GM19240 (cell line): ENCODE results near the gene ZNF532.
"Not testable (repeated sequence)": the region's sequence is repeated elsewhere in the genome, so short reads cannot be mapped to it uniquely, and the experiment has no call there.

Experiments
- DNase-seq: peaks from one replicate; pipeline ENCODE4 v3.0.0; 2011; ENCODE audit warnings: low spot score; ENCODE audit not compliant: insufficient read length

ZNF532 gene

DNA sequence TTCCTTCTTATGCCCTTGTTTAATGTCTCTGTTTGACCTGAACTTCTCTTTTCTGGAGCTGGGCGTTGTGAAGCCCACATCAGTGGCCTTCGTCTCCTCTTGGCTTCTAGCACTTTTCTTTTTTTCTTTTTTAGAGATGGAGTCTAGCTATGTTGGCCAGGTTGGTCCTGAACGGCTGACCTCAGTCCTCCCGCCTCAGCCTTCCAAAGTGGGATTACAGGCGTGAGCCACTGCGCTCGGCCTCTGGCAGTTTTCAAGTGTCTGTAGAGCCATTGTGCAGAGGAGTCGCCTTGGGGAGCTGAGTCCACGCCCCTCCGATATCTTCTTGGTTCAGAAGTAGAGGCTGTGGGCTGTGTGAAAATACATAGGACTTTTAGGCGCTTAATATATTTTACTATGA lies 36.5 kb downstream of the ZNF532 start:
- no peak for DNase-seq

DNA sequence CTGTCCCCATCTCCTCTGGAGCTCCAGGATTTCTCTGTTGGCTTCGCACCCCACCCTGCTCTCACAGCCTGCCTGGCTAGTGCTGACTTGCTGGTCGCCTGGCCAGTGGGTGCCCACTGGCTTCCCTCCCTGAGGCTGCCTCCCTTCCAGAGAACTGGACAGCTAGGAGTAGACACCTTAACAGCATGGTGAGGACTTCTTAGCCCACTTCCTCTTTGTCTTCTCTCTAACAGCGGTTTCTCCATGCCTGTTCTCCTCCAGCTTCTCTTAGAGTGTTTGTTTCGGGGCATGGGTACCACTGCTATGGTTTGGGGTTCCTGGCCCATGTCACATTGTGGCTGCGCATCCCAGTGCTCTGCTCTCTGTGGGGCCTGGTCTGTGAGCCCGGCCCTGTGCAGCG lies 37.1 kb downstream of the ZNF532 start:
- DNase-seq = no peak

- DNase-seq = no peak
Observed at GRCh38 chr18:58902961-58903360, 38.3 kb downstream of the ZNF532 start.

- no peak for DNase-seq
Observed at GRCh38 chr18:58903533-58903932, 38.9 kb downstream of the ZNF532 start.

DNA sequence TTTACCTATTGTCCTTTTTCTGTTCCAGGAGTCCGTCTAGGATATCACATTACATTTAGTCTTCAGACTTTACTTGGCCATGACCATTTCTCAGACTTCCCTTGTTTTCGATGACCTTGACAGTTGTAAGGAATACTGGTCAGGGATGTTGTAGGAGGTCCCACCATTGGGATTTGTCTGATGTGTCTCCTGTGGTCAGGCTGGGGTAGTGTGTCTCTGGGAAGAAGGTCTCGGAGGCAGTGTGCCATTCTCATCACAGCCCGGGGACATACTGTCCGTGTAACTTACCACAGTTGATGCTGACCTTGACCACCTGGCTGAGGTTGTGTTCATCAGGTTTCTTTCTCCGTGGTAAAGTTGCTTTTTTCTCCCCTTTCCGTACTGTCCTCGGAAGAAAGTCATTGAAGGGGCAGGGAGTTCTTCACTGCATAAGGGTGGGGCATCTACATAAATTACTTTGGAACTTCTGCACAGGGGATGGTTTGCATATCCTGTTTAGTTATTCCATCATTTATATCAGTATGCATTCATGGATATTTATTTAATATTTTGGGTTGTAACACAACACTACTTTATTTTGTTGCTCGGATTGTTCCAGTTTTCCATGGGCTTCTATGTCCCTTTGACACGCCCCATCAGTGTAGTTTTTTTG lies 41.2 kb downstream of the ZNF532 start:
- no peak for DNase-seq

DNA sequence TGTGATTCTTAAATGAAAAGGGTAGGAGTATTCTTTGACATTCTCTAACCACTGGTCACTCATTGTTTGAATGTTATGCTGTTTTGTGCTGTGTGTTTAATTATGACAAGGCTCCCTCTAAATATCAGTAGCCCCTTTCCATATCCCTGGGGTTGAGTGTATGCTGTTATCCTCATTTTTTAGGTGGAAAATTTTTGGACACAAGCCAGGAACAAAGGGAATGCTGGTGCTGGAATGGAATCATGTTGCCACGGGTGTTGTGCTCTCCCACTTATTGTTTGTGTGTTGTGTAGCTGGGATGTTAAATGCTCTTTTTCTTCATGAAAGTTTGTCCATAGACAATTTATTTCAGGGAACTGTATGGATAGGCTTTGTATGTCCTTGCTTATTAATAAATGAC lies 43.3 kb downstream of the ZNF532 start:
- DNase-seq = no peak

DNA sequence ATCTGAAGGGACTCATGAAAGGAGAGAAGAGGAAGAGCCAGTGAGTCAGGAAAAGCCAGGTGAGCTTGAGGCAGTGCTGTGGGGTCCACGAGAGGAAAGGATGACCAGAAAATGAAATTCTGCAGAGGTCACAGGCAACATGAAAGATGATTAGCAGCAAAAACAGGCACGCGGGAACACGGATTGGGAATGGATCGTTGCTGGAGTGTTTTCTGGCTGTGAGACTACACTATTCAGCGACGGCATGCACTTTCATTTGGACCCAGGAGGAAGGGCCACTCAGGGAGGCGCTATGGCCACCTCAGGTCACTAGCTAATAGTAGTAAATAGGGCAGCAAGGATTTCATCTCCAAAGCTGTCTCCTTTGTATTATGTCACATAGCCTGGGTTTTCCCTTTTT lies 44.8 kb downstream of the ZNF532 start:
- no peak for DNase-seq

DNA sequence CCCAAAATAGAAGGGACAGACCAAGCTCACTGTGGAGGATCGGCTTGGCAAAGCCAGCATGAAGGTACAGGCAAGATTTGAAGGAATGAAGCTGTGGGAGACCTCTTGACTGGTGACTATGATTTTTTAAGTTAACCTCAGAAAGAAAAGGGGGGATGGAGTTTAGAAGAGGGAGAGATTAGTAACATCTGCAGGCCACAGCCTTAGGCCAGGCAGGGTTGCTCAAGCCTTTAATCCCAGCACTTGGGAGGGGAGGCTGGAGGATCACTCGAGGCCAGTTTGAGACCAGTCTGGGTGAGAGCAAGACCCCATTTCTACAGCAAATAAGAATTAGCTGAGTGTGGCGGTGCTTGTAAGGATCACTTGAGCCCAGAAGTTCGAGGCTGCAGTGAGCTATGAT lies 46.6 kb downstream of the ZNF532 start:
- no peak for DNase-seq

- no peak for DNase-seq
Observed at GRCh38 chr18:58911766-58912165, 47.1 kb downstream of the ZNF532 start.

DNA sequence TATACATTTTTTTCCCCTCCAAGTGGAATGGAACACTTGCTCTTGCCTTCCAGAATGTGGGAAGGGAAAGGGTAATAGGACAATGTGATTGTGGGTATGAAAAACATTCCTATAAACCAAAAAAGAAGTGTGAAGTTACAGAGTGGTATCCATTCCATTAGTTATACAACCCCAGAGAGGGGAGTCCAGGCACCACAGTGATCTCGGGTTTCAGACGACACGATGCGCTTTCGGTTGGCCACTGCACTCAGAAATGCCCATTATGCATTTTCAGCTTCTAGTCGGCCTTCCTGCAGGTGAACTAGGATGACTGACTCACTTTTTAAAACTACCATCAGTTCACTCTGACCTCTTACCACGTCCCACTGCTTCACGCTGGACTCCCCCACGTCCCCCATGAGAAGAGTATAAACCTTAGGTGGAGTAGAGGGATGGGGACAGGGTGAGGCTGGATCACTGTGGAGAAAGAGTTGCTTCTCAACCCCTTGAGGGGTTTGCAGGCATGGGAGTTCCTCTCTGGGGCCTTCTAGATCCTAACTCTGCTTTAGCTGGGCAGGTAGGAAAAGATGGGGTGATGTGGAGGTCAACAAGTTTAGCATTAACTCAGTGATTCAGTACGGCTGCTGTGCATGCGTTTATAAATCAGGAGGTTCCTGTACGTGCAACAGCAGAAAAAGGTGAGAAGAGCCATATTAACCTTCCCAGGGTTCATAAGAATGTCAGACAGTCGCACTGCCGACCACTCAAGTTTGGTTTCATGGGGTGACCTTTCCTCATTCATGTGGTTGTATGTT lies 50.5 kb downstream of the ZNF532 start:
- no peak for DNase-seq

- DNase-seq = no peak
Observed at GRCh38 chr18:58915995-58916394, 51.3 kb downstream of the ZNF532 start.

DNA sequence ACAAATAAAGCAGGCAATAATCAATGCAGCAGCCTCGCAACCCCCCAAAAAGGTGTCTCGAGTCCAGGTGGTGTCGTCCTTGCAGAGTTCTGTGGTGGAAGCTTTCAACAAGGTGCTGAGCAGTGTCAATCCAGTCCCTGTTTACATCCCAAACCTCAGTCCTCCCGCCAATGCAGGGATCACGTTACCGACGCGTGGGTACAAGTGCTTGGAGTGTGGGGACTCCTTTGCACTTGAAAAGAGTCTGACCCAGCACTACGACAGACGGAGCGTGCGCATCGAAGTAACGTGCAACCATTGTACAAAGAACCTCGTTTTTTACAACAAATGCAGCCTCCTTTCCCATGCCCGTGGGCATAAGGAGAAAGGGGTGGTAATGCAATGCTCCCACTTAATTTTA lies 55.3 kb downstream of the ZNF532 start:
- not testable (repeated sequence) for DNase-seq

GRCh38 chr18:58922995-58923394 lies 58.3 kb downstream of the ZNF532 start:
- no peak for DNase-seq

DNA sequence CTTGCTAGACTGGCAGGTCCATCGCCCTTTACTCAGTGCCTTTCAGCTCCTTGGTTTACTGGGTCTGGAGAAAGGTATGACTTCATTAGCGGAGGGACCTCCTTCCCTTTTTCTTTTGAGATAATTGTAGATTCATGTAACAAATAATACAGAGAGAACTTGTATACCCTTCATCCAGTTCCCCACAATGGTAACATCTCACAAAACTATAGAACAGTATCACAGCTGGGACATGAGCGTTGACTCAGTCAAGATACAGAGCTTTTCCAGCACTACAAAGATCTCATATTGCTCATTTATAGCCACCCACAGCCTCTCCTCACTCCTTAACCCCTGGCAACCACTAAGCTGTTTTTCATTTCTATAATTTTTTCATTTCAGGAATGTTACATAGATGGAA lies 59.8 kb downstream of the ZNF532 start:
- no peak for DNase-seq

DNA sequence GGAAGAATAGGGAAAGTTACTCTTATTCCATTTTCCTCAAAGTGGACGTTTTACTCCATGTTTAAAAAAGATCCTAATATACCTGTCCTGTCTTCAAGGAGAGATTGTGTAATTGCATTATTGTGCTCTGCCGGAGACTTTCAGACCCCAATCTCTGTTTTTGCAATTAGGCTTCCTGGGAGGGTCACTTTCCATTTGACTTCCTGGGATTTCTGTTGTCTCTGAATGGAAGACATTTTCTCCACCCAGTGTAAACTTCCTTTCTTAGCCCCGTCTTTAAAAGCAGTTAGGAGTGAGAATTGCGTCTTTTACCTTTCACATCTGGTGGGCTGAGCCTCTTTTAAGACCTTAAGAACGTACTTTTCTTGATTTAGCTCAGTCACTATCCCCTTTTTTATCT lies 63.0 kb downstream of the ZNF532 start:
- no peak for DNase-seq

DNA sequence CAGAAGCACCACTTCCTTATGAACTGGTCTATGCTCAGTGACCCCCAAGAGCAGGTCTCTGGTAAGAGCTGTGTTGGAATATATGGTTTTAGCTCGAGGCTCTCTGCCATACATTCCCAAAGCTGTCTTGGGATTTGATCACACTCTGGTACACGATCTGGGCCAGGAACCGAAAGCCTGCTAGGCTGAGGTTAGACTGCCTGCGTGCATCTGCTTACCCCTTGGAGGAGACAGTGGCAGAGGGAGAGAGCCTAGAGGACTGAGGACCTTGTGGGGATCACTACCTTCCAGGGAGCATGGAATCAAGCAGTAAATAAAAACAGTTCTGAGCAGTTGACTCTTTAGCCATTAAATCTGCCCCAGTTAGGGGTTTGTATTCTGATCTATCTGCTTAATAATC lies 63.7 kb downstream of the ZNF532 start:
- DNase-seq = no peak

DNA sequence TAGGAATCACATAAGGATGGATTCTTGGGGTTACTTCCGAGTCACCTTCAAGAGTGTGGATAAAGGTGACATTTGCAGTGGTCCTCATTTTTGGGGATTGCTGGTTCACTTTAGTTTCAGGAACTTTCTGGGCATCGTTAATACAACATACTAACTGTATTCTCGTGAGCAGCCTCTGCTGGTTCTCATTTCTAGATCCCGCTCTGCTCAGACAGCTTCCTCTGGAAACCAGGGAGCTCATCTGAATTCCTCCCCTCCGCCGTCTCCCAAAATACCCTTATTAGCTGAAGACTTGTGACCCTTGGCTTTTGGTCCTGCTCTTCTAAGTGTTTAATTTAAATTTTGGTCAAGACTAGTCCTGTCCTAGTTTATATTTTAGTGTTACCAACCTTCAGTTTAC lies 64.5 kb downstream of the ZNF532 start:
- DNase-seq = no peak

GRCh38 chr18:58934356-58934755 lies 69.7 kb downstream of the ZNF532 start:
- DNase-seq = no peak

DNA sequence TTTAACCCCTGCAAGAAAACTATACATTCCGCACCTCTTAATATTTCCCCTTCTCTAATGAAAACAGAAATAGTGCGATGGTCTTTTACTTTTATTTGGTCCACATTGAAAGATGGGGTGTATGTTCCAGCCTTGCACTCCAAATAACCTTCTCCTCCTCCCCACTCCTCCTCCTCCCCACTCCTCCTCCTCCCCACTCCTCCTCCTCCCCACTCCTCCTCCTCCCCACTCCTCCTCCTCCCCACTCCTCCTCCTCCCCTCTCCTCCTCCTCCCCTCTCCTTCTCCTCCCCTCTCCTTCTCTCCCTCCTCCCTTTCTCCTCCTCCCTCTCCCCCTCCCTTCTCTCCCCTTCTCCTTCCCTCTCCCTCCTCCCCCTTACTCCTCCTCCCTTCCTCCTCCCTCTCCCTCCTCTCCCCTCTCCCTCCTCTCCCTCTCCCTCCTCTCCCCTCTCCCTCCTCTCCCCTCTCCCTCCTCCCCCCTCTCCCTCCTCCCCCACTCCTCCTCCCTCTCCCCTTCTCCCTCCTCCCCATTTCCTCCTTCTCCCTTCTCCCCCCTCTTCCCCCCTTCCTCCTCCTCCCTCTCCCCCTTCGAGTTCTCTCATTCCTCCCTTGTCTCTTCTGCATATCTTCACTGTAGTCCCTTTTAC lies 70.4 kb downstream of the ZNF532 start:
- no peak for DNase-seq

DNA sequence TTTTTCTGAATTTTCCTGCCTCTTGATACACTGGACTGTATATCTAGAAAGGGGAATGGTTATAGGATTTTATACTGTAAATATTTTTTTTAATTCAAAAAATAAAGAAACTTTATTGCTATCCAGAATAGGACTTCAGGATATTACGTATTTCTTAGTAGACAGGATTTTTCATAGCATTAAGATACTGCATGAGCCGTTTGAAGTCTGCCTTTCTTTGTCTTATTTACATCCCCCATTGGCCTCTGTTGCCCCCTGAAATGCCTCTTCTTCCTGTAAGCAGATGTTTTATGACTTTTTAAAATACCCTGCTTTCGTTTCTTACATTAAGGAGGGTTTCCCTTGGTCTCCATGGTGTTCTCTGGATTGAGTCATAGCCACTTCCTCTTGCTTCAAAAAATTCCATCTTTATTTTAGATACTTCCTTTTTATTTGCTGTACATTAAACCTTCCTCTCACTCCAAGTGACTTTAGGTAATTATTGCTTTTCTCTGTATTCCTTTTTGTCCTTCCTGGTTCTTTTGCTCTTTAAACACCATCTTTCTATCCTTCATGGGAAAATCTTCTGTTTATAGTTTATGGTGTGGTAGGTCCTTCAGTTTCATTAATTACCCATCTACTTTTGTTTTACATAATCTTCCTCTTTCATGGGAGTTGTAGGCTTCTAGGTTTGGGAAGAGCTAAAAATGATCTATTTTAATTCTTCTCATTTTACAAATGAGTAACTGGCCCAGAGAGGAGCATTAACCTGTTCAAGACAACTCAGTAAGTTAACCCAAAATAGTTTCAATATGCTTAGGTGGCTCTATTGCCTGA lies 72.6 kb downstream of the ZNF532 start:
- no peak for DNase-seq

GRCh38 chr18:58937887-58938267 lies 73.2 kb downstream of the ZNF532 start:
- no peak for DNase-seq
